ENCODE data around the gene TTC38.
A peak's percentile ranks its signal among the peaks of the same experiment; 100 is the strongest.
"Not testable (repeated sequence)": the region's sequence is repeated elsewhere in the genome, so short reads cannot be mapped to it uniquely, and the experiment has no call there.

TTC38 gene

GRCh38 chr22:46296257-46297150 lies 28.7 kb downstream of the TTC38 start, which contains the start of gene GTSE1:
Gene GTSE1, plus strand, starts transcription at chr22:46296870. Its CDS starts 531 bp downstream, at chr22:46297401.
- DNase-seq, result peak; percentile 98 to 99

- DNase-seq, result no peak
These were observed 29.5 kb downstream of the TTC38 start for GRCh38 chr22:46297151-46297812.

GRCh38 chr22:46299101-46299500 lies 31.3 kb downstream of the TTC38 start:
- no peak for DNase-seq

GRCh38 chr22:46300491-46300890 lies 32.7 kb downstream of the TTC38 start:
- DNase-seq, result no peak

- no peak for DNase-seq
These were observed 35.6 kb downstream of the TTC38 start for GRCh38 chr22:46303347-46303965.

GRCh38 chr22:46308283-46308988 lies 40.6 kb downstream of the TTC38 start:
- DNase-seq, result no peak

GRCh38 chr22:46309526-46310085 lies 41.8 kb downstream of the TTC38 start:
- DNase-seq, result no peak

GRCh38 chr22:46312056-46312455 lies 44.2 kb downstream of the TTC38 start:
- no peak for DNase-seq

- not testable (repeated sequence) for DNase-seq
These were observed 45.0 kb downstream of the TTC38 start for GRCh38 chr22:46312848-46313247.

- DNase-seq, result no peak
These were observed 48.2 kb downstream of the TTC38 start for GRCh38 chr22:46315976-46316375.

GRCh38 chr22:46317646-46318045 lies 49.8 kb downstream of the TTC38 start:
- DNase-seq, result no peak

GRCh38 chr22:46318576-46318975 lies 50.8 kb downstream of the TTC38 start:
- DNase-seq, result no peak

- no peak for DNase-seq
These were observed 51.5 kb downstream of the TTC38 start for GRCh38 chr22:46319319-46319718.

GRCh38 chr22:46320166-46320710 lies 52.4 kb downstream of the TTC38 start:
- DNase-seq, result no peak

- no peak for DNase-seq
These were observed 53.0 kb downstream of the TTC38 start for GRCh38 chr22:46320716-46321386.

- DNase-seq, result no peak
These were observed 54.9 kb downstream of the TTC38 start for GRCh38 chr22:46322711-46323110.

- no peak for DNase-seq
These were observed 55.4 kb downstream of the TTC38 start for GRCh38 chr22:46323162-46323561.

- DNase-seq, result no peak
These were observed 58.4 kb downstream of the TTC38 start for GRCh38 chr22:46326066-46326680.

- no peak for DNase-seq
These were observed 60.1 kb downstream of the TTC38 start for GRCh38 chr22:46327691-46328465.

GRCh38 chr22:46328797-46329196 lies 61.0 kb downstream of the TTC38 start:
- DNase-seq, result no peak
